T-cell (primary cell): Measurements from ENCODE around the gene PSMD1. TPM values are rescaled to one million over a fixed set of nuclear protein-coding genes. Genes with fewer than 3 reads are reported as not detected.

Experiments used
- ATAC-seq, 4 experiments: fragments of 200-7000 bp in 3 of 4; fragments of 150-1000 bp in 1 of 4; cut with Tn5 transposase; replicated peaks in 1 of 4; 1 replicate in 3 of 4; 2 replicates in 1 of 4; pipeline ENCODE4 v1.10.0; 2021; ENCODE audit warnings: moderate library complexity in 3 of 4, mild to moderate bottlenecking in 2 of 4, moderate number of reproducible peaks in 1 of 4
- CTCF ChIA-PET, 2 donors: fragments of 300-600 bp; sonication (Branson Sonifier 250); formaldehyde crosslinking; loops; one replicate each; lab custom pipeline; 2022; ENCODE audit warnings: antibody characterized with exemption in 2 of 2; lab: Charles Lee
- POLR2A ChIA-PET, 2 donors: fragments of 300-600 bp; sonication (Branson Sonifier 250); formaldehyde crosslinking; loops; one replicate each; lab custom pipeline; 2022; ENCODE audit warnings: antibody characterized with exemption in 2 of 2; lab: Charles Lee
- DNase-seq, 35 experiments: peaks; one replicate each; pipeline versions ENCODE4 v3.0.0 to v3.0.0-alpha.2; 2013 to 2023
- H3K27ac ChIP-seq: one replicate; pipeline ENCODE4 v1.5.1; 2013; ENCODE audit warnings: low read length
- H3K27me3 ChIP-seq, 2 experiments: replicated peaks in 1 of 2; 1 replicate in 1 of 2; 2 replicates in 1 of 2; pipeline versions ENCODE4 v1.6.1 to v1.7.0; 2013; ENCODE audit warnings: low read length in 1 of 2, mixed read lengths in 1 of 2; ENCODE audit not compliant: control insufficient read depth in 2 of 2, insufficient read depth in 2 of 2; ENCODE audit errors: extremely low read depth in 1 of 2
- H3K36me3 ChIP-seq, 2 donors: 1 replicate in 1 of 2; 2 replicates in 1 of 2; pipeline versions ENCODE4 v1.6.1 to v1.7.0; 2013; ENCODE audit warnings: low read length in 1 of 2; ENCODE audit not compliant: control insufficient read depth in 2 of 2, insufficient read depth in 1 of 2; ENCODE audit errors: extremely low read depth in 1 of 2
- H3K4me1 ChIP-seq, 2 experiments: 1 replicate in 1 of 2; 2 replicates in 1 of 2; pipeline versions ENCODE4 v1.6.1 to v1.7.0; 2013; ENCODE audit warnings: low read length in 2 of 2, mixed read lengths in 1 of 2; ENCODE audit not compliant: insufficient read depth in 2 of 2, control insufficient read depth in 1 of 2; ENCODE audit errors: extremely low read depth in 1 of 2
- H3K4me3 ChIP-seq, 2 donors: 1 replicate in 1 of 2; 2 replicates in 1 of 2; pipeline versions ENCODE4 v1.5.1 to v1.7.0; 2013; ENCODE audit warnings: mild to moderate bottlenecking in 2 of 2, low read length in 1 of 2, moderate library complexity in 1 of 2; ENCODE audit not compliant: control insufficient read depth in 1 of 2; ENCODE audit errors: extremely low read depth in 1 of 2
- H3K9me3 ChIP-seq: 2 replicates; pipeline ENCODE4 v1.7.0; 2013
- H3K27ac Mint-ChIP-seq, 2 donors: one replicate each; pipeline ENCODE4 v1.8.0; 2020 to 2021; ENCODE audit warnings: mild to moderate bottlenecking in 2 of 2, mixed read lengths in 2 of 2
- H3K27me3 Mint-ChIP-seq, 2 donors: one replicate each; pipeline ENCODE4 v1.8.0; 2021 to 2022; ENCODE audit warnings: mixed read lengths in 2 of 2
- H3K36me3 Mint-ChIP-seq: one replicate; pipeline ENCODE4 v1.8.0; 2021; ENCODE audit warnings: mixed read lengths
- H3K4me1 Mint-ChIP-seq, 3 donors: one replicate each; pipeline ENCODE4 v1.8.0; 2020 to 2022; ENCODE audit warnings: mixed read lengths in 3 of 3, mild to moderate bottlenecking in 1 of 3
- H3K4me3 Mint-ChIP-seq, 3 donors: one replicate each; pipeline ENCODE4 v1.8.0; 2020 to 2022; ENCODE audit warnings: mild to moderate bottlenecking in 3 of 3, mixed read lengths in 3 of 3, moderate library complexity in 3 of 3
- H3K9me3 Mint-ChIP-seq, 3 donors: one replicate each; pipeline ENCODE4 v1.8.0; 2020 to 2022; ENCODE audit warnings: mixed read lengths in 3 of 3
- WGBS: methylation state at CpG from one replicate; pipeline ENCODE4 v1.1.5; 2013; ENCODE audit warnings: missing lambda C conversion rate; ENCODE audit not compliant: insufficient coverage; 5-methylcytosine and 5-hydroxymethylcytosine counted together
- total RNA-seq, 35 experiments: library from RNA in 6 of 35; stranded (reverse) in 6 of 35; fragments of 120-200 nt in 1 of 35; gene quantifications; one replicate each; pipeline versions ENCODE4 v1.2.1 to v1.2.4 and lab custom pipeline; 2013 to 2026

PSMD1 gene
- total RNA-seq, 5 donors from 2014 or later (not counting 1 experiment from before 2014, with no cell fraction given) = 39.5 to 48.2 (median 46.9) TPM

- no CpG with 5 or more reads among the region's 3 CpGs for WGBS
- no peaks in the 10 kb centered on the region for H3K9me3 ChIP-seq
- no peaks in the 10 kb centered on the region for H3K9me3 Mint-ChIP-seq
- CTCF ChIA-PET = interaction anchor here in 1 of 2 donors (0.6 kb wide), 1 partner anchor 152 kb away, joined by 3 read pairs; no protein-coding TSS in a partner anchor
- no peak overlapping the region for H3K4me3 ChIP-seq
- H3K4me1 ChIP-seq = no peaks in the 10 kb centered on the region
- peaks cover 2% of the 10 kb centered on the region for H3K36me3 Mint-ChIP-seq
- no peaks in the 10 kb centered on the region for H3K4me1 Mint-ChIP-seq
- H3K27me3 ChIP-seq = no peaks in the 10 kb centered on the region
- H3K27ac ChIP-seq = no peak overlapping the region
- POLR2A ChIA-PET = no interaction called here
- H3K27ac Mint-ChIP-seq = no peak overlapping the region
- H3K36me3 ChIP-seq = no peaks in the 10 kb centered on the region
- H3K27me3 Mint-ChIP-seq = no peaks in the 10 kb centered on the region
- no peak overlapping the region for H3K4me3 Mint-ChIP-seq
- DNase-seq (no peak), ATAC-seq (no peak)
Observed at GRCh38 chr2:231210782-231211181, 154.1 kb downstream of the PSMD1 start.

GRCh38 chr2:231211486-231211885 lies 154.8 kb downstream of the PSMD1 start:
- H3K4me3 ChIP-seq = no peak overlapping the region
- H3K4me3 Mint-ChIP-seq = no peak overlapping the region
- ChIA-PET CTCF (interaction anchor here (0.6 to 0.7 kb wide), 2 partner anchors 15 to 151 kb away, joined by 3 read pairs; no protein-coding TSS in a partner anchor), POLR2A (no interaction called here)
- 86% methylated on average over 1 of the region's 2 CpGs for WGBS
- no peaks in the 10 kb centered on the region for H3K9me3 ChIP-seq
- no peak for DNase-seq
- H3K4me1 ChIP-seq = no peaks in the 10 kb centered on the region
- no peaks in the 10 kb centered on the region for H3K4me1 Mint-ChIP-seq
- H3K27me3 Mint-ChIP-seq = no peaks in the 10 kb centered on the region
- no peak overlapping the region for H3K27ac ChIP-seq
- no peaks in the 10 kb centered on the region for H3K36me3 ChIP-seq
- H3K36me3 Mint-ChIP-seq = peaks cover 2% of the 10 kb centered on the region
- no peak for ATAC-seq
- no peaks in the 10 kb centered on the region for H3K27me3 ChIP-seq
- H3K27ac Mint-ChIP-seq = no peak overlapping the region
- no peaks in the 10 kb centered on the region for H3K9me3 Mint-ChIP-seq

- H3K4me3 Mint-ChIP-seq = no peak overlapping the region
- H3K36me3 Mint-ChIP-seq = peaks cover 2% of the 10 kb centered on the region
- ATAC-seq (no peak), DNase-seq (no peak)
- no peak overlapping the region for H3K4me3 ChIP-seq
- ChIA-PET CTCF (no interaction called here), POLR2A (no interaction called here)
- no peak overlapping the region for H3K27ac Mint-ChIP-seq
- H3K9me3 ChIP-seq = no peaks in the 10 kb centered on the region
- H3K36me3 ChIP-seq = no peaks in the 10 kb centered on the region
- no peak overlapping the region for H3K27ac ChIP-seq
- H3K4me1 ChIP-seq = no peaks in the 10 kb centered on the region
- no peaks in the 10 kb centered on the region for H3K27me3 ChIP-seq
- no peaks in the 10 kb centered on the region for H3K4me1 Mint-ChIP-seq
- no peaks in the 10 kb centered on the region for H3K9me3 Mint-ChIP-seq
- 80% methylated on average over 3 of the region's 6 CpGs for whole genome bisulfite sequencing
- no peaks in the 10 kb centered on the region for H3K27me3 Mint-ChIP-seq
Observed at GRCh38 chr2:231212329-231212845, 155.7 kb downstream of the PSMD1 start.

- WGBS = 100% methylated on average over 2 of the region's 6 CpGs
- CTCF ChIA-PET = no interaction called here
- H3K36me3 Mint-ChIP-seq = no peaks in the 10 kb centered on the region
Observed at GRCh38 chr2:231213931-231214642, 157.4 kb downstream of the PSMD1 start.

GRCh38 chr2:231218366-231218765 lies 161.7 kb downstream of the PSMD1 start:
- POLR2A ChIA-PET = interaction anchor here in 1 of 2 donors (0.6 kb wide), 1 partner anchor 246 kb away, joined by 3 read pairs; the partner anchor contains the start of gene NCL
- no peaks in the 10 kb centered on the region for H3K9me3 Mint-ChIP-seq
- CTCF ChIA-PET = interaction anchor here in 1 of 2 donors (1.0 kb wide), 1 partner anchor 10 kb away, joined by 3 read pairs; no protein-coding TSS in a partner anchor
- Histone ChIP-seq H3K9me3 (no peaks in the 10 kb centered on the region), H3K4me1 (no peaks in the 10 kb centered on the region), H3K36me3 (no peaks in the 10 kb centered on the region), H3K27me3 (no peaks in the 10 kb centered on the region), H3K4me3 (no peak overlapping the region), H3K27ac (no peak overlapping the region)
- no peaks in the 10 kb centered on the region for H3K36me3 Mint-ChIP-seq
- no peak for ATAC-seq
- no peaks in the 10 kb centered on the region for H3K27me3 Mint-ChIP-seq
- H3K27ac Mint-ChIP-seq = no peak overlapping the region
- H3K4me1 Mint-ChIP-seq = no peaks in the 10 kb centered on the region
- no peak overlapping the region for H3K4me3 Mint-ChIP-seq
- WGBS = no CpG with 5 or more reads among the region's 3 CpGs
- no peak for DNase-seq

More at GRCh38 chr2:231213931-231214642, 157.4 kb downstream of the PSMD1 start:
- no peak for DNase-seq
- no peaks in the 10 kb centered on the region for H3K4me1 ChIP-seq
- Mint-ChIP-seq H3K27ac (no peak overlapping the region), H3K4me3 (no peak overlapping the region), H3K4me1 (no peaks in the 10 kb centered on the region), H3K9me3 (no peaks in the 10 kb centered on the region), H3K27me3 (no peaks in the 10 kb centered on the region)
- H3K4me3 ChIP-seq = no peak overlapping the region
- no peaks in the 10 kb centered on the region for H3K36me3 ChIP-seq
- H3K9me3 ChIP-seq = no peaks in the 10 kb centered on the region
- no peak overlapping the region for H3K27ac ChIP-seq
- no peaks in the 10 kb centered on the region for H3K27me3 ChIP-seq
- POLR2A ChIA-PET = no interaction called here
- ATAC-seq = no peak

- no peaks in the 10 kb centered on the region for H3K4me1 Mint-ChIP-seq
- no peak overlapping the region for H3K27ac Mint-ChIP-seq
- H3K27me3 Mint-ChIP-seq = no peaks in the 10 kb centered on the region
- ChIA-PET POLR2A (interaction anchor here in 1 of 2 donors (0.6 kb wide), 1 partner anchor 245 kb away, joined by 3 read pairs; the partner anchor contains the start of gene NCL), CTCF (interaction anchor here in 1 of 2 donors (1.0 kb wide), 1 partner anchor 9 kb away, joined by 3 read pairs; no protein-coding TSS in a partner anchor)
- no peak overlapping the region for H3K27ac ChIP-seq
- no peaks in the 10 kb centered on the region for H3K36me3 Mint-ChIP-seq
- H3K4me3 ChIP-seq = no peak overlapping the region
- ATAC-seq (no peak), DNase-seq (no peak)
- H3K27me3 ChIP-seq = no peaks in the 10 kb centered on the region
- no peaks in the 10 kb centered on the region for H3K9me3 Mint-ChIP-seq
- H3K9me3 ChIP-seq = no peaks in the 10 kb centered on the region
- H3K4me1 ChIP-seq = no peaks in the 10 kb centered on the region
- no peaks in the 10 kb centered on the region for H3K36me3 ChIP-seq
- no peak overlapping the region for H3K4me3 Mint-ChIP-seq
- no CpG with 5 or more reads among the region's 3 CpGs for WGBS
Observed at GRCh38 chr2:231219289-231219688, 162.6 kb downstream of the PSMD1 start.
